GM21717 (cell line): ENCODE data around the gene UQCRQ.

Source experiments
- ATAC-seq: cut with Tn5 transposase; IDR thresholded peaks from one replicate; pipeline ENCODE4 v1.9.1; 2021; ENCODE audit warnings: mild to moderate bottlenecking, moderate library complexity; ENCODE audit not compliant: unreplicated experiment

The UQCRQ gene

GRCh38 chr5:132907161-132907560 lies 40.7 kb downstream of the UQCRQ start:
- ATAC-seq: no peak

DNA sequence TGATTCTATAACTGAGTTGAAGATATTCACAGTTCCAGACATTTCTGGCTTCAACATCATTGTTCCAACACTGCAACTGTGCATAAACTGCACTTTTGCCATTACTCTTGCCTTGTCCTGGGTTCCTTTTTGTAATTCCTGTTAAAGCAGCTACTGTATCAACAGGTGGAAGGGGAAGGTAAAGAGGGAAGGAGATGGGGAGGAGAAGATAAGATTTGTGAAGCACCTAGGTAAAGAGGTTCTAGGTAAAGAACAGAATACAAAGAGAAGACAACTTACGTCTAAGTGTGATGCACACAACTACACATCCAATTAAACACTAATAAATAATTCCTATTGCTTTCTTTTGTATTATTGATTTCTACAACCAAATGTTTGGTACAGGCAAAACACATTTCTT lies 43.3 kb downstream of the UQCRQ start:
- no peak for ATAC-seq

- ATAC-seq: no peak
Measured at GRCh38 chr5:132915681-132916080, 49.2 kb downstream of the UQCRQ start.

DNA sequence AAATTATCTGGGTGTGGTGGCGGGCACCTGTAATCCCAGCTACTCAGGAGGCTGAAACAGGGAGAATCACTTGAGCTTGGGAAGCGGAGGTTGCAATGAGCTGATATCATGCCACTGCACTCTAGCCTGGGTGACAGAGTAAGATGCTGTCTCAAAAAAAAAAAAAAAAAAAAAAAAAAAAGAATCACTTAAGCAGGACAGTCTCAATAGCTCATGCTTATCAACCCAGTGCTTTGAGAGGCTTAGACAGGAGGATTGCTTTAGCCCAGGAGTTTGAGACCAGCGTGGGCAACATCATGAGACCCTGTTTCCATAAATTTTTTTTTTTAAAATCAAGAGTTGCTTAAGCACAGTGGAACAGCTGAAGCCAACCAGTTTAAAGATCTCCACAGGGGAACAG lies 49.6 kb downstream of the UQCRQ start:
- ATAC-seq: no peak
